Midbrain (tissue), 1 donor: ENCODE measurements around the gene CHRDL2.

Experiments
- DNase-seq: peaks from one replicate; lab custom pipeline; 2025; lab: John Stamatoyannopoulos, UW

Gene CHRDL2

DNA sequence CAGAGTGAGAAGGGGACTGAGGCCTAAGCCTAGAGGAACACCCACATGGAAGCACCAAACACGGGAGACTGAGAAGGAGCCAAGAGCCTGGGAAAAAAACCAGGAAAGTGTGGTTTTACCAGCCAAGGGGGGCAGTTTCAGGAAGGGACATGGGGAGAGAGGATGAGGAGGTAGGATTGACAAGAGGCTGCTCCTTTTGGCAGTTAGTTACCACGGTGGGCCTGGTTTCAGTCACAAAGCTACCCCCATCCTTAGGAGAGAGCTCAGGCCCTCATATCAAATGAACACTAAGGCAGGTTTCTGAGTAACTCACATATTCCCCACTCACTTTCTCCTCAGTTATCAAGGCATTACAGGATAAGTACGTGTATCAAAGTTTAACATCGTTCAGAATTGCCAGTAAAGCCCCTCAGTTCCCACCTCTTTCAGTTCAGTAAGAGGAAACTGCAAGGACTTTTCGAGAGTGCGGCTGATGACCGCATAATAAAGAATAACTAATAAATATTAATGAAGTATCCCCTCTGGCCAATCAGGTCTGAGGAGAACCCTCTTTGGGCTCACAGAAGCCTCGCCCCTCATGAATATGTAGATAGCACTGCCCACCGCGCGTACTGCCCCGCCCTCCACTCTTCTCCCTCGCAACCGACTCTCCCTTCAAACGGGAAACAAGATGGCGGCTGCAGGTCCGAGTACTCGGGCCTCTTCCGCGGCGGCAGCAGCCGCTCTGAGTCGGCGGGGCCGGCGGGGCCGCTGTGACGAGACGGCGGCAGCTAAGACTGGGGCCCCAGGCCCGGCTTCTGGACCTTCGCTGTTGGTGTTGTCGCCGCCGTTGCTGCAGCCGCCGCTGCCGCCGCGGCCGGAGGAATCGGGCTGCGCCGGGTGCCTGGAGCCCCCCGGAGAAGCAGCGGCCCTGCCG lies 17.2 kb upstream of the CHRDL2 start, which contains the start of gene RNF169:
Gene RNF169 (plus strand): TSS at position 639 of the 916 bp plus-strand sequence. CDS start 32 bp downstream, at position 671.
- peak; percentile 96 for DNase-seq

- DNase-seq = no peak
Measured at GRCh38 chr11:74746868-74747267, 15.6 kb upstream of the CHRDL2 start.

DNA sequence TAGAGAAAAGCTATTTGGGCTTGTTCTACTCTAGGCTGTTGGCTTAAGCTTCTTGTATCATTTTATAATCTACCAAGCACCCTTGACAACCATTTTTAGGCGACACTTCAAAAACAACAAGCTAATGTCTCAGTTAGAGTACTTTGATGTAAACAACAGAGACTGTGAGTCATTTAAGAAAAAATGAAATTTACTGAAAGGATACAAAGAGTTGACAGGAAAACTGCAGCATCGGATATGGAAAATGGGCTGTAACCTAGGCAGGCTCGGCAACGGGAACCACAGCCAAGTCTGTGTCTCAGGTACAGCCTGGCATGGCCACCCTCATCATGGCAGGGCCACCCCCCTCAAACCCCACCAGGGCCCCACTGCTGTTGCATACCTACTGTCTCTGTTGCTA lies 13.1 kb upstream of the CHRDL2 start:
- no peak for DNase-seq

DNA sequence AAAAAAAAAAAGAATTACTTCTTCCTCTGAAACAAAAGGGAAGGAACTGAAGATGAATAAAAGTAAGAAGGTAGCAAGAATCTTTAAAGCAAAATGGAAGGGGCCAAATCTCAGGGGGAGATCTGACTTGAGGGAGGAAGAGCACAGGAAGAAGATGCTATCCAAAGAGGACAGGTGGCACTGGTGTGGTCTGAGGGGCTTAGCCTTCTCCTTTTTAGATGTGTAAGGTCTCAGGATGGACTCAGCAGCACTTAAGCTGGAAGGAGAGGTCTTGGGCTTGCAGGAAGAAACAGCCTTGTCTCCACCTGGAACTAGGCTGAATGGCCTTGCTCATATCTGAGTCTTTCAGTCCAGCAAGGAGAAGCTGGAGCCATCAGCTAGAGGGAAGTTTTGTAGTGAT lies 12.4 kb upstream of the CHRDL2 start:
- no peak for DNase-seq

GRCh38 chr11:74742070-74742469 lies 10.8 kb upstream of the CHRDL2 start:
- DNase-seq = no peak

DNA sequence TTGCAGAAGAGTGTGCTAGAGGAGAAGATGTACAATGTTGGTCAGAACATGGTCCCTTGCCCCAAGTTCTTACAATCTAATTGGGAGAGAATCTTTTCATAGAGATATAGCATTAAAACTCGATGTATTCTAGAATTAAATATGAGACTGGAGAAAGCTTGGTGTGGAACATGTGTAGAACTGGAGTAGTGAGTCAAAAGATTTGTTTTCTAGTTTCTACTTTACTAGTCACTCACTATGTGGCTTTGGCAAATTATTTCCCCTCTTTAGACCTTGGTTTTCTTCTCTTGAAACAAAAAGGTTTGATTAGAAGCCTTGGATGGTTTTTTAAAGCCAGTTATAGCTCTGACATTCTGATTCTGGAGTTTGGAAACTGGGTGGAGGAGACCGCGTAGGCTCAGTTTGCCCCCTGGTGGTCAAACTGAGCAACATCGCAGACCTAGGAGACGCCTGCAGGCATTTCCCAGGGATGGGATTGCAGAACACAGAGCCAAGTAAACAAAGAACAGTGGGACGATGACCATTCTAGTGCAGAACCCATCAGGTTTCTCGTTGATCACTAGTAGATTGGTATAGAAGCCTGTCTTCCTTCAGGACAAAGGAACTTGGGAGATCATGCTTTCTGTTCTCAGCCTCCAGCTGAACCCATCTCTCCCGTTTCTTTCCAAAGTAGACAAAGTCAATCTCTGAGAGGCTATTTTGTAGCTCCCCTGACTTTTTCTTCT lies 8.5 kb upstream of the CHRDL2 start:
- DNase-seq = peak; percentile 44

DNA sequence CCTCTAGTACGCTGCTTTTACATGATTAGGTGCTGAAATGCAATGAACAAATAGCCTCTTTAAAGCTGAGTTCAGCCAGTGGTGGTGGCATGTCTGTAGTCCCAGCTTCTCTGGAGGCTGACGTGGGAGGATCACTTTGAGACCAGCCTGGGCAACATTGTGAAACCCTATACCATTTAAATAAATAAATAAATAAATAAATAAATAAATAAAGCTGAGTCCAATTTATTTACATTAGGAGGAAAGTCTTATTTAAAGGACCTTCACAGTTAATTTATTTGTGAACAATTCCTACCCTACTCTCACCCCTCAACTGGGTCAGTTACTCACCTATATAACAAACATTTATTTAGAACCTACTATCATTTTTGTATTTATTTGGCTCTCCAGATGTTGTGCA lies 4.8 kb upstream of the CHRDL2 start:
- DNase-seq = no peak

- no peak for DNase-seq
Measured at GRCh38 chr11:74735365-74735928, 4.2 kb upstream of the CHRDL2 start.

GRCh38 chr11:74734559-74734925 lies 3.3 kb upstream of the CHRDL2 start:
- no peak for DNase-seq

DNA sequence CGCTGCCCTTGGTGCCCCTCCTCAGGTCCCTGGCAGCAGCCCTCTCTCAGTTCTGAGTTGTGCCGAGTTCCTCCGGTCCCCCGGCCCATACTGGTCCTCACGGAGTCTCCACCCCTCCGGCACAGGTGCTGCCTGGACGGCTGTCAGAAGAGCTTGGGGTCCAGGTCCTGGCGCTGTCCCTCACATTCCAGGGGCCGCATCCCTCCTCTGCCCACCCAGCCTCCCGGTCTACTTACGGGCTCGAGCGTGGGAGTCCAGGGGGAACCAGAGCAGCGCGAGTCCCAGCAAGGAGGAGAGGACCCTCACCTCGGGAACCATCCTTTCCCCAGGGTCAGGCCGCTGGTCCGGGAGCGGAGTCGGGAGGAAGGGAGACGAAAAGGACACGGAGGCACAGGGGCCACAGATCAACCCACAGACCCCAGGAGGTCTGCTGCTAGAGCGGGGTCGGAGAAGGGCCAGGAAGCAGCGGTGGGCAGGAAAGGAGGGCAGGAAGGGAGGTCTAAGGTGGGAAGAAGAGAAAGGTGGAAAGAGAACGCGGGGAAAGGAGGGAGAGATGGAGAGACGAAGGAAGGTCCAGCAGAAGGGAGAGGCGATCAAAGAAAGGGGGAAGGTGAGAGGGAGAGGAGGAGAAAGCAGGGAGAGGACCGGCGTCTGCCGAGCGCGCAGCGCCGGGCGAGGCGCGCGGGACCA lies 510 bp downstream of the CHRDL2 start:
- no peak for DNase-seq

DNA sequence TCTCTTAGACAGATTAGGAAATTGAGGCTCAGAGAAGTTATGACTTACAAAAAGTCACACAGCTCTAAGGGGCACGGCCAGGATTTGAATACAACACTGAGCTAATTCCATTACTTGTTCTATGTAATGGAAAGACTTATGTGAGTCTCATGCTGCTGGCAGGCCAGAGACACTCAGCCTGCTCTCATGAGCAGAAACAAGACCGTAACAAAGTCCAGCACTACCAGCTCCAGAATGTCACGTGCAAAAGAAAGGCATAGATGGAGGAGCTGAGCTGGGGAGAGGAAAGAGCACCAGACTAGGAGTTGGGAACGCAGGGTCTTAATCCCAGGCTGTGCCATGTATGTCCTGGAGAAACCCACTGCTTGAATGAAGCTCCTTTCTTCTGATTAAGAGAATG lies 1.8 kb downstream of the CHRDL2 start:
- DNase-seq = no peak

DNA sequence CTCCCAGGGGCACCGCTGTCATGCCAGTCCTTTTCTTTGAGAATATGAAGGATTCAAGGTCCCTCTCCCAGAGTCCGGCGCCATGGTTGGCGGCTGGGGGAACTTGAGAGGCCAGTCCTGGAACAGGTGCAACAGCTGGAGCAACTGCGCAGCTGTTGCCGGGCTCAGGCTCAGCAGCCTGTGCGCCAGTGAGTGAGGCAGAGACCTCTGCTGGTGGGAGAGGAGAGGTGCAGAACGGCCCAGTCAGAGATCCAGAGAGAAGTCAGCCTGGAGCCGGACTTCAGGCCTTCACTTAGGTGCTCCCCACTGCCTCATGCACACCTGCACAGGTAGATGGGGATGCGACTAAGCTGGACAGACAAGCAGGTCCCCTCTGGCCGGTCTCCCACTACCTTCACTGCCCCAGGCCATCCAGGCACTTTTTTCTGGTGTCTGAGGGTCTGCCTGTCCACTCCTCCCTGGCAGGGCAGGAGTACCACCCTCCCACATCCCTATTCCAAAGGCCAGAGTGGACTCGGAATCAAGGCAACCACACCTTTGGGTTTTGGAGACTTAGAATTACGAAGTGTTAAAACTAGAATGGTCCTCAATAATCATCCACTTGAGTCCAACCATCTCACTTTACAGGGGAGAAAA lies 4.6 kb downstream of the CHRDL2 start:
- DNase-seq = peak; percentile 79

DNA sequence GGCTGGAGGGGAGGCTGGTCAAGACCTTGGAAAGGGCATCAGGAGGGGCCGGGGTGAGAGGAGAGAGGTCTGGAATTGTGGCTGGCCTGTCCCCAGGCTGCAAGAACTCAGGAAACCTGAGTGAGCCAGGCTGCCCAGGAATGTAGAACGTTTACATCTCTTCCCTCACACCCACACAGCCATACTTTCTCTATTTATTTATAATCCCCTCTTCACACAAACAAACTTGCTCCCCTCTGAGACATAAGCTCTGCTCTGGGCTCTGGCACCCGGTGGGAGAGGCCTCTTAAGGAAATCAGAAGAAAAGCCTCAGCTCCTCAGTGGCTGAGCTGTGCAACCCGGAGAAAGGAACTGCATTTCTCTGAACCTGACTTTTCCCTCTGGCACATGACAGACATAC lies 5.5 kb downstream of the CHRDL2 start:
- no peak for DNase-seq

GRCh38 chr11:74723511-74723910 lies 7.7 kb downstream of the CHRDL2 start:
- DNase-seq = no peak

- no peak for DNase-seq
Measured at GRCh38 chr11:74721479-74721835, 9.8 kb downstream of the CHRDL2 start.

GRCh38 chr11:74720596-74721478 lies 10.4 kb downstream of the CHRDL2 start:
- DNase-seq = peak; percentile 40

DNA sequence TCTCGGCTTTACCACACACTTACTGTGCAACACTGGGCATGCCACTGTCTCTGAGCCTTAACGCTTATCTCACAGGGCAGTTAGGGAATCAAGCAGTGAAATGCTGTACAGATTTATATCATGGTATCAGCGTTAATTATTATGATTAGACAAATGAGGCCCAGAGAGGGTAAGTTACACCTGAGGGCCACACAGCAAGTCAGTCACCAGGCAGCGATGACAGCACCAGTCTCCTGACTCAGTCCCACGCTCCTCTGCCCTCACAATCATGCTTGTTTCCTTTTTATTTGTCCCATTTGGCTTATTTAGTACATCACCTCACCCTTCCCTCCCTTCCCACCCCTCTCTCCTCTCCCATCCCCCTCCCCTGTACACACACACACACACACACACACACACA lies 12.2 kb downstream of the CHRDL2 start:
- no peak for DNase-seq

GRCh38 chr11:74717221-74717969 lies 13.8 kb downstream of the CHRDL2 start:
- DNase-seq = no peak

GRCh38 chr11:74714904-74715303 lies 16.3 kb downstream of the CHRDL2 start:
- no peak for DNase-seq

- no peak for DNase-seq
Measured at GRCh38 chr11:74713686-74714085, 17.5 kb downstream of the CHRDL2 start.
